Measurements from ENCODE around the gene PROM2. TPM values are rescaled to one million over a fixed set of nuclear protein-coding genes. Genes with fewer than 3 reads are reported as not detected.

The PROM2 gene
- total RNA-seq, 2 experiments from 2014 or later = 0.60 to 0.73 TPM

DNA sequence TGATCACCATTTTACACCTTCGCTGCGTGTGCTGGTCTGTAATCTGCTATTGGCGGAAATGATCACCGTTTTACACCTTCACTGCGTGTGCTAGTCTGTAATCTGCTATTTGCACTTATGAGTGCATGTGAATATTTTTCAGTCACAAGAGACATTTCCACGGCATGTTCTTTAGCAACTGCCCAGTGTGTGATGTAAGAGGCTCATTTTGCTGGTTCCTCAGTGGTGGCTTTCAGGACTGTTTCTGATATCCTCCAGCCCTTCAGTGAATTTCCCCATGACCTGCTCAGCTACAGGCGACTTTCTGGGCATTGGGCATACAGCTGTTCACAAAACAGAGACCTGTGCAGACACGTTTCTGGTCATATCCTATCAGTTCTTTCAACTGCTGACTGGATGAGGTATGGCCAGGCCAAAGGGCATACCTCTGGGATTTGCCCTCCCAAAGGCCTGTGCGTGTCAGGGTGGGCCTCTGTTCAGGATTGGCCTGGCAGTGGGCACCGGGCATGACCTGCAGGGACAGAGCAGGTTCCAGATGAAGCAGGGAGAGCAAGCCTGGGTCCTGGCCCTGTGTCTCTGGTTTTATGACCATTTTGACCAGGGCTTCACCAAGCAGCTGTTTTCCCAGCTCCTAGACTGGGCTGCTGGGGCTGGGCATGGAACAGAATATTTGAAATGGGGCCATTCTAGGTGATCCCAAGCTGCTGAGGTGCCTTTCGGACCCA, 521 bp upstream of the PROM2 start:
- no peak overlapping the region for H3K27ac Mint-ChIP-seq
- H3K27ac ChIP-seq (ENCODE audit: low read depth in 1 of 2, low read length in 2 of 2) = no peak overlapping the region
- H3K9me3 Mint-ChIP-seq = no peaks in the 10 kb centered on the region
- no peak overlapping the region for H3K4me3 ChIP-seq (ENCODE audit: low read length)
- H3K9me3 ChIP-seq (ENCODE audit: control insufficient read depth in 1 of 2, insufficient read depth in 1 of 2, low read length in 2 of 2) = peaks cover 0 to 4% of the 10 kb centered on the region in 2 experiments
- H3K4me1 ChIP-seq (ENCODE audit: insufficient read depth, low read length) = no peaks in the 10 kb centered on the region
- H3K4me1 Mint-ChIP-seq (ENCODE audit: low read depth) = no peaks in the 10 kb centered on the region
- TF ChIP-seq, protein P1, sequence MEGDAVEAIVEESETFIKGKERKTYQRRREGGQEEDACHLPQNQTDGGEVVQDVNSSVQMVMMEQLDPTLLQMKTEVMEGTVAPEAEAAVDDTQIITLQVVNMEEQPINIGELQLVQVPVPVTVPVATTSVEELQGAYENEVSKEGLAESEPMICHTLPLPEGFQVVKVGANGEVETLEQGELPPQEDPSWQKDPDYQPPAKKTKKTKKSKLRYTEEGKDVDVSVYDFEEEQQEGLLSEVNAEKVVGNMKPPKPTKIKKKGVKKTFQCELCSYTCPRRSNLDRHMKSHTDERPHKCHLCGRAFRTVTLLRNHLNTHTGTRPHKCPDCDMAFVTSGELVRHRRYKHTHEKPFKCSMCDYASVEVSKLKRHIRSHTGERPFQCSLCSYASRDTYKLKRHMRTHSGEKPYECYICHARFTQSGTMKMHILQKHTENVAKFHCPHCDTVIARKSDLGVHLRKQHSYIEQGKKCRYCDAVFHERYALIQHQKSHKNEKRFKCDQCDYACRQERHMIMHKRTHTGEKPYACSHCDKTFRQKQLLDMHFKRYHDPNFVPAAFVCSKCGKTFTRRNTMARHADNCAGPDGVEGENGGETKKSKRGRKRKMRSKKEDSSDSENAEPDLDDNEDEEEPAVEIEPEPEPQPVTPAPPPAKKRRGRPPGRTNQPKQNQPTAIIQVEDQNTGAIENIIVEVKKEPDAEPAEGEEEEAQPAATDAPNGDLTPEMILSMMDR (IDR thresholded peaks at IDR 0.05) = no peak
- ATAC-seq (ENCODE audit: poor library complexity) (no peak), DNase-seq (peak in 1 of 14 experiments; percentile 29)
- POLR2A ChIA-PET = interaction anchor here (0.5 kb wide), 1 partner anchor 23 kb away, joined by 3 read pairs; no protein-coding TSS in a partner anchor
- no peaks in the 10 kb centered on the region for H3K27me3 Mint-ChIP-seq
- no peaks in the 10 kb centered on the region for H3K36me3 ChIP-seq (ENCODE audit: insufficient read depth, low read length)
- CTCF ChIA-PET = no interaction called here
- no peaks in the 10 kb centered on the region for H3K36me3 Mint-ChIP-seq (ENCODE audit: low read depth)
- H3K4me3 Mint-ChIP-seq = no peak overlapping the region
- intact Hi-C loops (cut with DNase I, micrococcal nuclease) = no loop called here
- H3K27me3 ChIP-seq (ENCODE audit: control insufficient read depth in 1 of 2, insufficient read depth in 2 of 2, low read length in 2 of 2) = no peaks in the 10 kb centered on the region

DNA sequence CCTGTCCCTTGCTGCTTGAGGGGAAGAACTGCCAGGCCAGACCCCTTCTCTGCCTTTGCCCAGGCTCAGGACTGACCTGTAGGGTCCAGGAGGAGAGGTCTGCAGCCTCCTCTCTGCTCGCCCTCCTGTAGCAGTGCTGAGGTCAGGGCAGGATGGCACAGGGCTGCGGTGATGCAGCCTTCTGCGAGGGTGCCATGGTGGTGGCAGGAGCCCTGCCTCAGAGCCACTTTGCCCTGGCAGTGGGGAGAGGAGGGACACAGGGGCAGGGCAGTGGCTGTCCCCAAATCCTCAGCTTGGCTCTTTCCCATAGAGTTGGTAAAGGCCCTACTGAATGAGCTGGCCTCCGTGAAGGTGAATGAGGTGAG, 884 bp downstream of the PROM2 start:
- POLR2A ChIA-PET = no interaction called here
- DNase-seq = no peak
- H3K9me3 Mint-ChIP-seq = no peaks in the 10 kb centered on the region

DNA sequence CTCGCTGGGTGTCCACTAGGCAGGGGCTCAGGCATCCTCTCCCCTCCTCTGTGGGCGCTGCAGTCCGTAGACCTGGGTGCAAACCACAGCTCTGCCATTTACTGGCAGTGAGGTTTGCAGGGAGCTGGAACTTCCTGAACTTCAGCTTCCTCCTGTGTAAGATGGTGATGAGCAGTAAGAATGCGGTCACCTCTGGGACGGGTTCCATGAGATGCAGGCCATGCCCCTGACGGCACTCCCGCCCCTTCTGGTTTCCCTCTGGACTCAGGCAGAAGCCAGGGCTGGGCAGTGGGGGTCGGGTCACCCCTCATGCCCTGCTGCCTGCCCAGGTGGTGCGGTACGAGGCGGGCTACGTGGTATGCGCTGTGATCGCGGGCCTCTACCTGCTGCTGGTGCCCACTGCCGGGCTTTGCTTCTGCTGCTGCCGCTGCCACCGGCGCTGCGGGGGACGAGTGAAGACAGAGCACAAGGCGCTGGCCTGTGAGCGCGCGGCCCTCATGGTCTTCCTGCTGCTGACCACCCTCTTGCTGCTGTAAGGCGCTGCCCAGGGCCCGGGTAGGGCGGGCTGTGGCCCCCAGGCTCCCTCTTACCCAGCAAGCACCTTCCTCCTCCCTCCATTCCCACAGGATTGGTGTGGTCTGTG, 1.5 kb downstream of the PROM2 start:
- Mint-ChIP-seq H3K4me1 (ENCODE audit: low read depth) (no peaks in the 10 kb centered on the region), H3K36me3 (ENCODE audit: low read depth) (no peaks in the 10 kb centered on the region), H3K9me3 (no peaks in the 10 kb centered on the region), H3K4me3 (no peak overlapping the region), H3K27ac (no peak overlapping the region), H3K27me3 (no peaks in the 10 kb centered on the region)
- Histone ChIP-seq H3K36me3 (ENCODE audit: insufficient read depth, low read length) (no peaks in the 10 kb centered on the region), H3K9me3 (ENCODE audit: control insufficient read depth in 1 of 2, insufficient read depth in 1 of 2, low read length in 2 of 2) (peaks cover 0 to 4% of the 10 kb centered on the region in 2 experiments), H3K4me3 (ENCODE audit: low read length) (no peak overlapping the region), H3K27ac (ENCODE audit: low read depth in 1 of 2, low read length in 2 of 2) (no peak overlapping the region), H3K4me1 (ENCODE audit: insufficient read depth, low read length) (no peaks in the 10 kb centered on the region), H3K27me3 (ENCODE audit: control insufficient read depth in 1 of 2, insufficient read depth in 2 of 2, low read length in 2 of 2) (no peaks in the 10 kb centered on the region)
- TF ChIP-seq, protein P1 (IDR thresholded peaks at IDR 0.05) = no peak
- intact Hi-C loops (cut with DNase I, micrococcal nuclease) = no loop called here
- POLR2A ChIA-PET = interaction anchor here (0.6 kb wide), 1 partner anchor 239 kb away, joined by 3 read pairs; no protein-coding TSS in a partner anchor
- ATAC-seq (ENCODE audit: poor library complexity) (no peak), DNase-seq (no peak)
- CTCF ChIA-PET = no interaction called here

More for the DNA sequence above, 884 bp downstream of the PROM2 start:
- Mint-ChIP-seq H3K36me3 (ENCODE audit: low read depth) (no peaks in the 10 kb centered on the region), H3K4me1 (ENCODE audit: low read depth) (no peaks in the 10 kb centered on the region), H3K4me3 (no peak overlapping the region), H3K27me3 (no peaks in the 10 kb centered on the region), H3K27ac (no peak overlapping the region)
- Histone ChIP-seq H3K36me3 (ENCODE audit: insufficient read depth, low read length) (no peaks in the 10 kb centered on the region), H3K4me1 (ENCODE audit: insufficient read depth, low read length) (no peaks in the 10 kb centered on the region), H3K9me3 (ENCODE audit: control insufficient read depth in 1 of 2, insufficient read depth in 1 of 2, low read length in 2 of 2) (peaks cover 0 to 4% of the 10 kb centered on the region in 2 experiments), H3K4me3 (ENCODE audit: low read length) (no peak overlapping the region), H3K27ac (ENCODE audit: low read depth in 1 of 2, low read length in 2 of 2) (no peak overlapping the region), H3K27me3 (ENCODE audit: control insufficient read depth in 1 of 2, insufficient read depth in 2 of 2, low read length in 2 of 2) (no peaks in the 10 kb centered on the region)
- intact Hi-C loops (cut with DNase I, micrococcal nuclease) = no loop called here
- CTCF ChIA-PET = no interaction called here
- no peak for ATAC-seq (ENCODE audit: poor library complexity)
- TF ChIP-seq, protein P1 (IDR thresholded peaks at IDR 0.05) = no peak
